Breast epithelium (tissue), 4 donors: ENCODE data around the gene NDOR1. TPM values are rescaled to one million over a fixed set of nuclear protein-coding genes. Genes with fewer than 3 reads are reported as not detected.
"Not testable (repeated sequence)": the region's sequence is repeated elsewhere in the genome, so short reads cannot be mapped to it uniquely, and the experiment has no call there.

Source experiments
- DNase-seq, 2 donors: peaks; one replicate each; pipeline ENCODE4 v3.0.0-alpha.2; 2019; ENCODE audit warnings: low spot score in 2 of 2
- H3K27ac ChIP-seq, 2 donors: fragments of 200-600 bp; sonication (generic) in 1 of 2; one replicate each; pipeline ENCODE4 v1.5.1; 2016 to 2019; ENCODE audit warnings: mild to moderate bottlenecking in 1 of 2
- H3K27me3 ChIP-seq, 2 donors: fragments of 200-600 bp; sonication (generic) in 1 of 2; one replicate each; pipeline versions ENCODE4 v1.5.1 to v1.6.0; 2017 to 2019; ENCODE audit warnings: control low read depth in 1 of 2, mild to moderate bottlenecking in 1 of 2
- H3K36me3 ChIP-seq: fragments of 200-600 bp; one replicate; pipeline ENCODE4 v1.5.1; 2019
- H3K4me1 ChIP-seq, 2 donors: fragments of 200-600 bp; sonication (generic); one replicate each; pipeline ENCODE4 v1.5.1; 2016 to 2019; ENCODE audit warnings: control low read depth in 1 of 2
- H3K4me3 ChIP-seq, 3 donors: fragments of 200-600 bp; sonication (generic); 1 replicate in 2 of 3; 2 replicates in 1 of 3; pipeline ENCODE4 v1.5.1; 2016 to 2019; ENCODE audit warnings: mild to moderate bottlenecking in 3 of 3, moderate library complexity in 2 of 3
- H3K9me3 ChIP-seq, 2 donors: fragments of 200-600 bp; sonication (generic) in 1 of 2; one replicate each; pipeline ENCODE4 v1.5.1; 2016 to 2019; ENCODE audit warnings: control low read depth in 1 of 2
- CTCF ChIP-seq, 3 donors: fragments of 450-650 bp; IDR thresholded peaks; one replicate each; pipeline ENCODE4 v1.5.1; 2016 to 2017; ENCODE audit warnings: antibody characterized with exemption in 3 of 3, mild to moderate bottlenecking in 3 of 3, moderate library complexity in 3 of 3
- POLR2A ChIP-seq: fragments of 450-650 bp; IDR thresholded peaks from one replicate; pipeline ENCODE4 v1.6.1; 2016; ENCODE audit warnings: antibody characterized with exemption, mild to moderate bottlenecking, moderate library complexity
- POLR2AphosphoS5 ChIP-seq, 3 donors: sonication (generic); formaldehyde crosslinking; IDR thresholded peaks; one replicate each; pipeline ENCODE4 v1.6.1; 2017; ENCODE audit warnings: antibody characterized with exemption in 3 of 3
- intact Hi-C: fragments of 100-400 bp; cut with DNase I; formaldehyde crosslinking; loops from one replicate; pipeline ENCODE4 v1.15.1; 2023; ENCODE audit warnings: low total_unique reads
- total RNA-seq, 3 donors: library from RNA; depleted of rRNA; stranded (reverse); fragments of >200 nt; gene quantifications; one replicate each; pipeline ENCODE4 v1.1.0, GENCODE V29; 2016

NDOR1 gene
- total RNA-seq, 3 donors from 2014 or later, result 4.6 to 9.5 (median 7.2) TPM

GRCh38 chr9:137237759-137238726 lies 32.5 kb downstream of the NDOR1 start:
- H3K27me3 ChIP-seq, result peaks cover 18 to 30% of the 10 kb centered on the region in 2 donors
- intact Hi-C loops, result loop anchor here (10.0 kb wide), 1 partner anchor 123 kb away; the partner anchor contains the start of gene DPP7
- H3K27ac ChIP-seq, result peak overlapping the region; percentile 80
- DNase-seq, result peak; percentile 50 to 80
- no peaks in the 10 kb centered on the region for H3K9me3 ChIP-seq
- peaks cover 5 to 28% of the 10 kb centered on the region in 2 donors for H3K4me1 ChIP-seq
- no peak overlapping the region for H3K4me3 ChIP-seq
- TF ChIP-seq POLR2AphosphoS5 (IDR thresholded peaks at IDR 0.05) (no peak), CTCF (IDR thresholded peaks at IDR 0.05) (no peak), POLR2A (no peak)
- H3K36me3 ChIP-seq, result no peaks in the 10 kb centered on the region

- Histone ChIP-seq H3K27me3 (peaks cover 6 to 13% of the 10 kb centered on the region in 2 donors), H3K27ac (peak overlapping the region; percentile 91 to 97), H3K4me3 (peak overlapping the region; percentile 65 to 98 (median 71)), H3K4me1 (peaks cover 5 to 28% of the 10 kb centered on the region in 2 donors)
- not testable (repeated sequence) for DNase-seq, H3K9me3 ChIP-seq, H3K36me3 ChIP-seq
- intact Hi-C loops, result loop anchor here (10.0 kb wide), 1 partner anchor 125 kb away; the partner anchor contains the start of gene DPP7
Observed at GRCh38 chr9:137239541-137240200, 34.2 kb downstream of the NDOR1 start.

- Histone ChIP-seq H3K36me3 (no peaks in the 10 kb centered on the region), H3K4me1 (peaks cover 5 to 28% of the 10 kb centered on the region in 2 donors), H3K9me3 (no peaks in the 10 kb centered on the region), H3K27me3 (peaks cover 2 to 6% of the 10 kb centered on the region in 2 donors), H3K4me3 (peak overlapping the region; percentile 65 to 98 (median 71)), H3K27ac (peak overlapping the region; percentile 91 to 97)
- intact Hi-C loops, result no loop called here
- DNase-seq, result peak; percentile 72 to 79
- TF ChIP-seq CTCF (IDR thresholded peaks at IDR 0.05) (no peak), POLR2A (peak; percentile 34), POLR2AphosphoS5 (IDR thresholded peaks at IDR 0.05) (peak; percentile 20 to 75 (median 44))
Observed at GRCh38 chr9:137240318-137240840, 34.9 kb downstream of the NDOR1 start.

GRCh38 chr9:137240841-137241489 lies 35.5 kb downstream of the NDOR1 start, which contains the start of gene TUBB4B:
Gene TUBB4B, plus strand, starts transcription at chr9:137241287. Its CDS starts 74 bp downstream, at chr9:137241361.
- peaks cover 5 to 26% of the 10 kb centered on the region in 2 donors for H3K4me1 ChIP-seq

More at GRCh38 chr9:137240841-137241489, 35.5 kb downstream of the NDOR1 start, which contains the start of gene TUBB4B:
- TF ChIP-seq POLR2AphosphoS5 (IDR thresholded peaks at IDR 0.05), result peak; percentile 100
- peak; percentile 3 to 31 (median 10) for TF ChIP-seq CTCF (IDR thresholded peaks at IDR 0.05)
- TF ChIP-seq POLR2A, result peak; percentile 99
- Histone ChIP-seq H3K27me3 (peaks cover 0 to under 1% of the 10 kb centered on the region in 2 donors), H3K9me3 (no peaks in the 10 kb centered on the region), H3K27ac (peak within 1 kb of the TSS; percentile 91 to 99), H3K36me3 (no peaks in the 10 kb centered on the region), H3K4me3 (peak within 1 kb of the TSS; percentile 71 to 98 (median 76))
- intact Hi-C loops, result no loop called here
- DNase-seq, result peak; percentile 99 to 100
